Stimulated activated CD8-positive, alpha-beta memory T cell treated with anti-CD3 and anti-CD28 coated beads, Interleukin-7, amount 100 ng/mL, for 48 hours (primary cell): ENCODE data around the gene C10orf95.
A peak's percentile ranks its signal among the peaks of the same experiment; 100 is the strongest.
"Not testable (repeated sequence)": the region's sequence is repeated elsewhere in the genome, so short reads cannot be mapped to it uniquely, and the experiment has no call there.

ENCODE experiments used
- DNase-seq, 2 donors: peaks; one replicate each; pipeline ENCODE4 v3.0.0-alpha.2; 2020; ENCODE audit warnings: low read depth in 1 of 2; ENCODE audit errors: extremely low read depth in 1 of 2

C10orf95 gene

GRCh38 chr10:102465466-102465865 lies 14.1 kb upstream of the C10orf95 start:
- no peak for DNase-seq

- DNase-seq = no peak
Observed at GRCh38 chr10:102463983-102464382, 12.6 kb upstream of the C10orf95 start.

- DNase-seq = no peak
Observed at GRCh38 chr10:102462512-102463054, 11.2 kb upstream of the C10orf95 start.

DNA sequence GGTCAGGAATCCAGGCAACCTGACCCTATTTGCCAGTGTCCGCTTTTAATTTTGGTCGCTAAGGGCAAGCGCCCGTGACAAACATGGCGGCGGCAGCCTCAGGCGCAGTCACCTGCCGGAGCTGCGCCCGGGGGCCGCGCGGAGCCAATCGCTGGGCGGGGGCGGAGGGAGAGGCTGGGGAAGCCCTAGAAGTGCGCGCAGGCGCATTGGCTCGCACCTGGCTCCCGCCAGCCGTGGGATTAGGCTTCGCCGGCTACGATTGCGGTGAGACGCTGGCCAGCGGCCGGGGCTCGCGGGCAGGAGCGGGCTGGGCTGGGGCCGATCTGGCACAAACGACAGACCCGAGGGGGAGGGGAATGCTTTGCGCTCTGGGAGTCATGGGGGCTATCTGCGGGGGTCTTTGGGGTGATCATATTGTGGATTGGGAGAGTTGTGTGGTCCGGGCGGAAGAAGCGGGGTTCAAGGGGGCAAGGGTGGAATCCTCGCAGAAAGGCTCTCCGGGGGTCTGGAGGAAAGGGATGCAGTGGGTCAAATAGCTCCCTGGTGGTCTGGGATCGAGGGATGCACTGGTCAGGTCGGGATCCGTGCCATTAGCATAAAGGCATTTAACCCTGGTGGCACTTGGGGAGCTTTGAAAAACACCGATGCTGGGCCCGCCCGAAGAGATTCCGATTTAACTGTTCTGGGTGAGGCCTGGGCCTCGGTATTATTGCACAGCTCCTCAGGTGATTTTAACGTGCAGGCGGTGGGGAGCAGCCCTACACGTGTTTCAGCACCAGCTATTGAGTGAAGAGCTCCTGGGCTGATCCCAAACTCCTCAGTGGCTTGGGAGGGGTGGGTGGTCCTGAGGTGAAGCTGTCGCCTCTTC lies 10.1 kb upstream of the C10orf95 start:
- peak; percentile 85 to 86 for DNase-seq

- DNase-seq = no peak
Observed at GRCh38 chr10:102460836-102461186, 9.5 kb upstream of the C10orf95 start.

DNA sequence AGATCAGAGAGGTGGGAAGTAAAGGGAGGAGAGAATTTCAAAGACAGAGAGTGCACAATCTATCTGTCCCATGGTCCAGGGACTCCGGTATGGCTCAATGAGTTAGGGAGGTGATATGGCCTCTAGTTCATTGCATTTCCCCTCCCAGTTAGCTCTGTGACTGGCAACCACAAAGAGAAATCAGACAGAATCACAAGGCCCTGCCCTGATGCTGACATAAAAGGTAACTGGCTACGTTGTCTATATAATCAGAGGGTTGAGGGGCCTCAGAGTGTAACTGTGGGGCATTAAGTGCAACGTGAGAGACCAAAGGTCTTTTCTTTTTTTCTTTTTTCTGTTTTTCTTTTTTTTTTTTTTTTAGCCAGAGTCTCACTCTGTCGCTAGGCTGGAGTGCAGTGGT lies 7.3 kb upstream of the C10orf95 start:
- DNase-seq = no peak

DNA sequence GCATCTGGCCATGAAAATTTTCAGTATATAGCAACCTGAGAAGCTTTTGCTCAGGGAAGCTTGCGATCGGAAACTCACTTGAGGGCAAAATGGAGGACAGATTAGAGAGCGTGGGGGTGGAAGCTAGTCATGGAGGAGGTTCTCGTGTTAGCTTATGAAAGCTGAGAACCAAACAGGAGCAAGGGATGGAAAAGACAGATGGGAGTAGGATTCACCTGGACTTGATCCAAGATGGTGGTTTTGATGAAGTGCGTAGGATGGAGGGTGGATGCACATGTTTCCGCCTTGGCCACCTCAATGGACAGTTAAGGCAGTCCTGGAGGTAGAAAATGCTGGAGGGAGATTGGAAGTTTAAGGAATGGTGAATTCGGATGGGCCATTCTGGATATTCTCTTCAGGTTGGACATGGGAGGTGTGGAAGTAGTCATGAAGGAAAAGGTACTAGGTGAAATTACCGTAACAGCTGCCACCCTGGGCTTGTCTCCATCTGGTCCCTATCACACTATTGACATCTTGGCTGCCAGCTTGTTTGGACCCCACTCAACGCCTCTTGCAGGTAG lies 6.3 kb upstream of the C10orf95 start:
- DNase-seq = no peak

GRCh38 chr10:102455893-102456471 lies 4.6 kb upstream of the C10orf95 start:
- DNase-seq = no peak

DNA sequence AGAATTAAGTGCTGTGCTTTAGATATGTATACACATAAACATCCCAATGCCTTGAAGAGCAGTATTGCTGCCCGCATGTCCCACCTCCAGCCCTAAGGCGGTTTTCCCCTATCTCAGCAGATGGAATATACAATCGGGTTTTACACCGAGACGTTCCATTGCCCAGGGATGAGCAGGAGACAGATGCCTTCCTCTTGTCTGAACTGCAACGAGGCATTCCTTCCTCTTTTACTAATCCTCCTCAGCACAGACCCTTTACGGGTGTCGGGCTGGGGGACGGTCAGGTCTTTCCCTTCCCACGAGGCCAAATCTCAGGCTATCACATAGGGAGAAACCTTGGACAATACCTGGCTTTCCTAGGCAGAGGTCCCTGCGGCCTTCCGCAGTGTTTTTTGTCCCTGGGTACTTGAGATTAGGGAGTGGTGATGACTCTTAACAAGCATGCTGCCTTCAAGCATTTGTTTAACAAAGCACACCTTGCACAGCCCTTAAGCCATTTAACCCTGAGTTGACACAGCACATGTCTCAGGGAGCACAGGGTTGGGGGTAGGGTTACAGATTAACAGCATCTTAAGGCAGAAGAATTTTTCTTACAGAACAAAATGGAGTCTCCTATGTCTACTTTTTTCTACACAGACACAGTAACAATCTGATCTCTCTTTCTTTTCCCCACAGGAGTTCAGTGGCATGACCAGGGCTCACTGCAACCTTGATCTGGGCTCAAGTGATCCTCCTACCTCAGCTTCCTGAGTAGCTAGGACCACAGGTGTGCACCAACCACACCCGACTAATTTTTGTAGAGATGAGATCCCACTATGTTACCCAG lies 3.5 kb upstream of the C10orf95 start:
- not testable (repeated sequence) for DNase-seq

GRCh38 chr10:102453502-102453901 lies 2.2 kb upstream of the C10orf95 start:
- DNase-seq = no peak

- DNase-seq = peak; percentile 62 to 82
Observed at GRCh38 chr10:102452672-102453340, 1.5 kb upstream of the C10orf95 start.

- peak; percentile 74 to 83 for DNase-seq
Observed at GRCh38 chr10:102450374-102451104, 804 bp downstream of the C10orf95 start.

DNA sequence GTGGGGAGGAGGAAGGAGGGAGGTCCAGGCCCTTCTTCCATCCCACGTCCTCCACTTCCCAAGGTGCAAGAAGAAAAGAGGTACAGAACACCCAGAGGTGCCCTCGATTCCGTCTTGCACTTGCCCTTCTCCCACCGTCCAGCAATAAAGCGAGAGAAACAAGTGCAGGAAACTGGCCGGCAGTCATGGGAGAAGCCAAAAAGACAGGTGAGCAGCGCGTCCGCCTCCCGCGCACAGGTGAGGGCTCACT lies 1.3 kb downstream of the C10orf95 start:
- no peak for DNase-seq

DNA sequence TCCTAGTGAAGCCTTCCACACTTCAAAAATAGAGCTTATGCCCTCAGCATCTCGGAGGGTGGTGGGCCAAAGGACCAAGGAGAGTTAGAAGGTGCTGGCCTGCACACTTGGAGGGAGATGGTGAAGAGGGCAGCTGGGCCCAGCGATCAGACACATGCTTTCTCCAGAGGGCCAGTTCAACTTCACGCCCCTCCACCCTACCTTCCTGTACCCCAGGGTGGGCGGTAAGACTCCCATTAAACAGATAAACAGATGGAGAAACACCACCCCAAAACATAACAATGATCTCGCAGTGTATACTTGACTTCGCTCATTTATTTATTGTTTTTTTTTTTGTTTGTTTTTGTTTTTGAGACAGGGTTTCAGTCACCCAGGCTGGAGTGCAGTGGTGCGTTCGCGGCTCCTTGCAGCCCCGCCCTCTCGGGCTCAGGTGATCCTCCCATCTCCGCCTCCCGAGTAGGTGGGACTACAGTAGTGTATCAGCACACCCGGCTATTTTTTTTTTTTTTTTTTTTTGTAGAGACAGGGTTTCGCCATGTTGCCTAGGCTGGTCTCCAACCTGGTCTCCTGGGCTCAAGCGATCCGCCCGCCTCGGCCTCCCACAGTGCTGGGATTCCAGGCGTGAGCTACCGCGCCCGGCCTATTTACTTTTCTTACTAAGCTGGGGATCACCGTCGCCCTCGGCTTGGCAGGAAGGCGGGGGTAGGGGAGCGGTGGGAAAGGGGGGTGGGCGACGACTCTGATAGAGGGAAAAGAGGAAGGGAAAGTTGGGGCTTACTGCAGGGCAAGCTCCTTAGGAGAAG lies 1.8 kb downstream of the C10orf95 start:
- DNase-seq = peak; percentile 66 to 83

DNA sequence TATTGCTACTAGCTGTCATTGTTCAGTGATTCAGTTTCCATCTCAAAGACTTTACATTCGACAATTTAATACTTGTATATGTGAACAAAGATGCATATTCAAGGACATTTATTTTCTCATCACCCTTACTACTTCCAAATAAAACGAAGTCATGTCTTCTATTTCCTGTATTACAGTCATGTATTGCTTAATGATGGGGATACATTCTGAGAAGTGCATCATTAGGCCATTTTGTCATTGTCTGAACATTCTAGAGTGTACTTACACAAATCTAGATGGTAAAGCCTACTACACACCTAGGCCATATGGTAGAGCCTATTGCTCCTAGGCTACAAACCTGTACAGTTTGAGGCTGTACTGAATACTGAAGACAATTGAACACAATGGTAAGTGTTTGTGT lies 6.5 kb downstream of the C10orf95 start:
- no peak for DNase-seq

GRCh38 chr10:102438374-102438773 lies 13.0 kb downstream of the C10orf95 start:
- DNase-seq = no peak

DNA sequence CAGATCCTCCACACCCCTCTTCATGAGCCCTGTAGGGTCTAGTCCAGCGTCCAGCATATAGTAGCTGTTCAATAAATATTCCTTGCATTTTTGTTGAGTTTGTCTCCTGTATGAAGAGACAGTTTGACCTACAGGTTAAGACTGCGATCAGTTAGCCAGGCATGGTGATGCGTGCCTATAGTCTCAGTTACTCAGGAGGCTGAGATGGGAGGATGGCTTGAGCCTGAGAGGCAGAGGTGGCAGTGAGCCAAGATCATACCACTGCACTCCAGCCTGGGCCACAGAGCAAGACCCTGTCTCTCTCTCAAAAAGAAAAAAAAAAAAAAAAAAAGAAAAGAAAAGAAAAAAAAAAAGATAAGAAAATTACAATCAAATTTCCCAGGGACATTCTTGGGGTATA lies 13.8 kb downstream of the C10orf95 start:
- DNase-seq = no peak

GRCh38 chr10:102436312-102436711 lies 15.0 kb downstream of the C10orf95 start:
- DNase-seq = no peak

DNA sequence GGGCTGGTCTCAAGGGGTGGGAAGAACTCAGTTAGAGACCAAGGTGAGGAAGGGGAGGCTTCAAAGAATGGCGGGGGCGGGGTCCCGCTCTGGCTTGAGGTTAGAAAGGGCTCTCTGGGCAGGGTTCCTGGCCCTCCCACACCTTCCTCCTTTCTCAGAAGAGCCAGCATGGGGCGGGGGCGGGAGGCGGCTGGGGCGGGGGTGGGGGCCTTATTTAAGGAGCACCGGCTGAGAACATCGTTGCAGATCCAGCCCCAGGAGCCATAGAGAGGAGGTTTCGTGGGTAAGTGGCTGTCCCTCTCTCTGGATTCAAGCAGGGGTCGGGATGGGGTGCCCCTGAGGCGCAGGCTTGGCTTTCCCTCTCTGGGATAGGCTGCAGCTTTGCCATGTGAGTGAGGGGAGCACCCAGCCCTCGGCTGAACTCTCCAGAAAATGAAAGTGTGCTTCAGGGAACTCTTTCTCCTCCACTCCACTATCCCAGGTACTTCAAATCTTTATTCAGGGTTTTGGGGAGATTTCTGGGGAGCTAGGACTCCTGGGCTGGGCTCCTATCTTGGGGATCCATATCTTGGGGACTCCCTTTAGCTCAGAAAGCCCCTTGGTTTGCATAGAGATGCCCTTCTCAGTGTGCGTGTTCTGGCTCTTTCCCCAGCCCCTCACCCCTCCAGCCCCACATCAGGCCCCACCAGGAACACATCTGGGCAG lies 15.7 kb downstream of the C10orf95 start:
- peak in 1 of 2 donors; percentile 50 for DNase-seq
